Ovary (tissue), 3 donors: Measurements from ENCODE around the gene VWA2.

ENCODE experiments used
- CTCF ChIP-seq, 3 donors: fragments of 450-650 bp in 2 of 3; fragments of 200-600 bp in 1 of 3; IDR thresholded peaks; one replicate each; pipeline versions ENCODE4 v1.5.1 to v1.8.0; 2016 to 2022; ENCODE audit warnings: antibody characterized with exemption in 3 of 3, mild to moderate bottlenecking in 1 of 3
- EP300 ChIP-seq: sonication (generic); formaldehyde crosslinking; IDR thresholded peaks from one replicate; pipeline ENCODE4 v1.6.1; 2017; ENCODE audit warnings: antibody characterized with exemption
- POLR2A ChIP-seq: fragments of 450-650 bp; IDR thresholded peaks from one replicate; pipeline ENCODE4 v1.6.1; 2017; ENCODE audit warnings: antibody characterized with exemption, mild to moderate bottlenecking, moderate library complexity
- donor health status: DM: no; HTN: no; CAD: no.

DNA sequence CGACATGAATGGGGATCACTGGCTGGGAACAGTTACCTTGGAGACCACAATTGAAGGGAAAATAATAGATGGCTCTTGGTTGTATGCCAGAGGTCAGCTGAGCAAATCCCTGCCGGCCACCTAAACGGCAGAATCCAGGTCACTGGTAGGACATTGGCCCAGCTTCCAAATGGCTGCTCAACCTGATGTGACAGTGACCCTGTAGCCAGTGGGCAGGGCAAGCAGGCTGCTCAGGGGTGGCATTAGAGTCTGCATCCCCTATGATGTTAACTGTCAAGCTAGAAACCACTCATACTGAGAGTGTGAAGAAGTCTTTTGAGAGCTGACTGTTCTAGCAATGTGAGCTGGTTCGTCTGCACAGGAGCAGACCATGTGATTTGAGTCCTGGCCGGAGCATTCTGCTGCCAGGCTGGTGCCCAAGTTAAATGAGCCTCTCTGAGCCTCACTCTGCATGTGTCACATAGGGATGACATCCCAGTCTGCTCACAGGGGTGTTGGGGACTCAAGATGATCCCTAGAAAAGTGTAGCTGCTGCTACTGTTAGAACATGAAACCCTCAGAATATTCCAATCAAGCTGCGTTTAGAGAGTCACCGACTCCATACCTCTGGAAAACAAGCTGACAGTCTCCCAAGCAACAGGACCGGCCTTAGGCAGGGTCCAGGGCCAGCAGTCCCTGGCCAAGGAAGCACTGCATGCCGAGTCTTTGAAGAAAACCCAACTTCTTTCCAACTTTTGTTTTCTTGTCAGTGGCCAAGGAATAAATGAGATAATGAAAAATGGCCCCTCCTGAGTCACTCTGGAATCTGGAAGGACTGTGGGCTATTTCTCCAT lies 69.7 kb downstream of the VWA2 start:
- TF ChIP-seq POLR2A (no peak), CTCF (IDR thresholded peaks at IDR 0.05) (no peak), EP300 (no peak)
